NCI-H2171 treated with DMSO at 0.1 percent for 48 hours (cell line): Measurements from ENCODE around the gene DDX6.
A peak's percentile ranks its signal among the peaks of the same experiment; 100 is the strongest.
"Not testable (repeated sequence)": the region's sequence is repeated elsewhere in the genome, so short reads cannot be mapped to it uniquely, and the experiment has no call there.

Experiments used
- DNase-seq: peaks from one replicate; lab custom pipeline; 2025; lab: John Stamatoyannopoulos, UW

Gene DDX6, protein sequence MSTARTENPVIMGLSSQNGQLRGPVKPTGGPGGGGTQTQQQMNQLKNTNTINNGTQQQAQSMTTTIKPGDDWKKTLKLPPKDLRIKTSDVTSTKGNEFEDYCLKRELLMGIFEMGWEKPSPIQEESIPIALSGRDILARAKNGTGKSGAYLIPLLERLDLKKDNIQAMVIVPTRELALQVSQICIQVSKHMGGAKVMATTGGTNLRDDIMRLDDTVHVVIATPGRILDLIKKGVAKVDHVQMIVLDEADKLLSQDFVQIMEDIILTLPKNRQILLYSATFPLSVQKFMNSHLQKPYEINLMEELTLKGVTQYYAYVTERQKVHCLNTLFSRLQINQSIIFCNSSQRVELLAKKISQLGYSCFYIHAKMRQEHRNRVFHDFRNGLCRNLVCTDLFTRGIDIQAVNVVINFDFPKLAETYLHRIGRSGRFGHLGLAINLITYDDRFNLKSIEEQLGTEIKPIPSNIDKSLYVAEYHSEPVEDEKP

GRCh38 chr11:118791111-118791960, at the start of gene DDX6:
Gene DDX6, minus strand, starts transcription at chr11:118791164. Its CDS starts 4,913 bp downstream, at chr11:118786251.
- DNase-seq = peak; percentile 67

DNA sequence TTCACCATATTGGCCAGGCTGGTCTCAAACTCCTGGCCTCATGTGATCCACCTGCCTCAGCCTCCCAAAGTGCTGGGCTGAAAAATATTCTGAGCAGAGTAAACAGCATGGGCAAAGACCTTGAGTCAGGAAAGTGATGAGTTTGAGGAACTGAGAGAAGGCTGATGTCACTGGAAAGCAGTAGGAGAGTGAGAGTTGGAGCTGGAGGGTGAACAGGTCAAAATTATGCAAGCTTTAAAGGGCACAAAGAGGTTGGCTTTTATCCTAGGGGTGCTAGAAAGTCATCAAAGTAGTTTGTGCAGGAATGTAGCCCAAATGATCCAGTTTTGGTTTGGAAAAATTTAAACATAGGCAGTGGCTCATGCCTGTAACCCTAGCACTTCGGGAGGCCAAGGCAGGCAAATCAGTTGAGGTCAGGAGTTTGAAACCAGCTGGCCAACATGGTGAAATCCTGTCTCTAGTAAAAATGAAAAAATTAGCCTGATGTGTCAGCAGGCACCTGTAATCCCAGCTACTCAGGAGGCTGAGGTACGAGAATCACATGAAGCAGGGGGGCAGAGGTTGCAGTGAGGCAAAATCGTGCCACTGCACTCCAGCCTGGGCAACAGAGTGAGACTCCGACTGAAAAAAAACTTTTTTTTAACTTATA, 48.1 kb upstream of the DDX6 start:
- no peak for DNase-seq

- no peak for DNase-seq
Measured at GRCh38 chr11:118837868-118838267, 46.9 kb upstream of the DDX6 start.

GRCh38 chr11:118834427-118835028, 43.6 kb upstream of the DDX6 start:
- DNase-seq = no peak

- no peak for DNase-seq
Measured at GRCh38 chr11:118827118-118827517, 36.2 kb upstream of the DDX6 start.

DNA sequence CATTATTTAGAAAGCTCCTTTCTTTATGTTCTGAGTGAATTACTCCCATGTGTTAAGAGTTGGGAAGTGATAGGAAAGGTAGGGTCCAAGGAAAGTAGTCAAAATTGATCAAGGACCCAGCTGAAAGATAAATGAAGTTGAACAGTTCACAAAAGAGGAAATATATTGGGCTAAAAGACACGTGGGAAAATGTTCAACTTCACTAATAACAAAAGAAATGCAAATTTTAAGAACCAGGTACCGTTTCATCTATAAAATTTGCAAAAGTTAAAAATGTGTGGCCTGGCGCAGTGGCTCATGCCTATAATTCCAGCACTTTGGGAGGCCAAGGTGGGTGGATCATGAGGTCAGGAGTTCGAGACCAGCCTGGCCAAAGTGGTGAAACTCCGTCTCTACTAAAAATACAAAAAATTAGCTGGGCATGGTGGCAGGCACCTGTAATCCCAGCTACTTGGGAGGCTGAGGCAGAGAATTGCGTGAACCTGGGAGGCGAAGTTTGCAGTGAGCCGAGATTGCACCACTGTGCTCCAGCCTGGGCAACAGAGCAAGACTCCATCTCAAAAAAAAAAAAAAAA, 32.1 kb upstream of the DDX6 start:
- DNase-seq = not testable (repeated sequence)

- DNase-seq = no peak
Measured at GRCh38 chr11:118820412-118821357, 29.7 kb upstream of the DDX6 start.

DNA sequence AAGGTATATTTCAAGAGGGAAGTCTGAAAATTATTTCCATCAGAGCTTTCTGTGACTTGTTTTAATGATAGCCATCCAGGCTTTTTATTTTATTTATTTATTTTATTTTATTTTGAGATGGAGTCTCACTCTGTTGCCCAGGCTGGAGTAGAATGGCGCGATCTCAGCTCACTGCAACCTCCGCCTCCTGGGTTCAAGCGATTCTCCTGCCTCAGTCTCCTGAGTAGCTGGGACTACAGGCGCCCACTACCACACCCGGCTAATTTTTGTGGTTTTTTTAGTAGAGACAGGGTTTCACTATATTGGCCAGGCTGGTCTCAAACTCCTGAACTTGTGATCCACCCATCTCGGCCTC, 29.0 kb upstream of the DDX6 start:
- DNase-seq = not testable (repeated sequence)

- DNase-seq = no peak
Measured at GRCh38 chr11:118819334-118820024, 28.5 kb upstream of the DDX6 start.

DNA sequence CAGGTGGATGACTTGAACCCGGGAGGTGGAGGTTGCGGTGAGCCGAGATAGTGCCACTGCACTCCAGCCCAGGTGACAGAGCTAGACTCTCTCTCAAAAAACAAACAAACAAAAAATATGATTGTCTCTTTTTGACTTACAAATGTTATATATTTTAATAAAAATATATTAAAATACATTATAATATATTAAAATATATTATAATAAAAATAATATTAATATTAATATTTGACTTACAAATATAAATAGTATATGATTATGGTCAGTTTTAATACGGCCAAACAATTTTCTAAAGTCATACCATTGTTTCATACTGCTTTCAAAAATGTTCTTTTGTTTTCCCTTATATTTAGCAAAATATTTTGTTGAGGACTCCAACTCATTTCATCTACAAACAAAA, 27.2 kb upstream of the DDX6 start:
- no peak for DNase-seq

DNA sequence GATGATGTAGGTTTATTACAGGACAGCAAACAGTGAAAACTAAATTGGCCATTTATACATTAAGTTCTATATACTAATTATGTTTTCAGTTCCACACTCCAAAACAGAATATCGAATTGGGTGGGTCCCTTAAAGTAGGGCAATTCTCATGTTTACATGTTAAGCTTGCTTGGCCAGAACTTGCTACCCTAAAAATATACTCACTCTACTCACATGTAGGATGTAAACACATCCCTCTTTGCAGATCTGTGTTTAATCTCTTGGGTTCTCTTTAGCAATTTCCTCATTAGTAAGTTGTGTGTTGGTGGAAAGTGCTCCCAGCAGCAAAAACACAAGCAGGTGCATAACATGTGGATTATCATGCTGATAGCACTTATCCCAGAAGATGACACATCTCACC, 22.6 kb upstream of the DDX6 start:
- DNase-seq = no peak

- DNase-seq = no peak
Measured at GRCh38 chr11:118812485-118812884, 21.5 kb upstream of the DDX6 start.

GRCh38 chr11:118807800-118808778, 17.1 kb upstream of the DDX6 start:
- DNase-seq = no peak

- no peak for DNase-seq
Measured at GRCh38 chr11:118806400-118806799, 15.4 kb upstream of the DDX6 start.

DNA sequence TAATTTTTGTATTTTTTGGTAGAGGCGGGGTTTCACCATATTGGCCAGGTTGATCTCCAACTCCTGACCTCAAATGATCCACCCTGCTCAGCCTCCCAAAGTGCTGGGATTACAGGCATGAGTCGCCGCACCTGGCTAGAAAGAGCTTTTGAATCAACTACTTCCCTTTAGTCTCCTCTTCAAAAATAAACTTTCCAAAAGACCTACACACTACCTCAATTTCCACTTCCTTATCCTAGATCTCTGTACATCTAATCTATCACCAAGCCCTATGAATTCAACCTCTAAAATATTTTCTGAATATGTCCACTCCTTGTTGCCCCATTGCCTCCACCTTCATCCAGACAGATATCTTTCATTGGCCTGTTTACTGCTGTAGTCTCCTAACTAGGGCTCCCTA, 13.1 kb upstream of the DDX6 start:
- DNase-seq = no peak

DNA sequence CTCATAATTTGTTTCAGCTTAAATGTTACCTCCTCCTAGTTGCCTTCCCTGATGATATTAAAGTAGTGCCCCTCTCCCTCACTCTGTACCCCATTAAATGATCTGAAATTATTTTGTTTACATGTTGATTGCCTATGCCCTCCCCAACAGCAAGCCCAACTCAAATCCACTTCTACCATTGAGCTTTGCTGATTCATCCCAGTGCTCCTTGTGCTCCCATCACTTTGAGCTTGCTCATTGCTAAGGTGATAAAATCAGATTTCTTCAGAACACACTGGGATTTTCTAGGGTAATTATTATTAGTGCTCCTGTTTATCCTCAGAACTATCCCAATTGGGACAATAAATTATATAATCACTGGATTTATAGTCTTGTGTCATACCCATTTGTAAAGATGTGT, 8.4 kb upstream of the DDX6 start:
- DNase-seq = no peak

GRCh38 chr11:118797510-118797909, 6.5 kb upstream of the DDX6 start:
- DNase-seq = no peak

GRCh38 chr11:118792570-118793124, 1.7 kb upstream of the DDX6 start:
- no peak for DNase-seq
